ENCODE data around the gene TACR1.
"Not testable (repeated sequence)": the region's sequence is repeated elsewhere in the genome, so short reads cannot be mapped to it uniquely, and the experiment has no call there.

TACR1 gene

DNA sequence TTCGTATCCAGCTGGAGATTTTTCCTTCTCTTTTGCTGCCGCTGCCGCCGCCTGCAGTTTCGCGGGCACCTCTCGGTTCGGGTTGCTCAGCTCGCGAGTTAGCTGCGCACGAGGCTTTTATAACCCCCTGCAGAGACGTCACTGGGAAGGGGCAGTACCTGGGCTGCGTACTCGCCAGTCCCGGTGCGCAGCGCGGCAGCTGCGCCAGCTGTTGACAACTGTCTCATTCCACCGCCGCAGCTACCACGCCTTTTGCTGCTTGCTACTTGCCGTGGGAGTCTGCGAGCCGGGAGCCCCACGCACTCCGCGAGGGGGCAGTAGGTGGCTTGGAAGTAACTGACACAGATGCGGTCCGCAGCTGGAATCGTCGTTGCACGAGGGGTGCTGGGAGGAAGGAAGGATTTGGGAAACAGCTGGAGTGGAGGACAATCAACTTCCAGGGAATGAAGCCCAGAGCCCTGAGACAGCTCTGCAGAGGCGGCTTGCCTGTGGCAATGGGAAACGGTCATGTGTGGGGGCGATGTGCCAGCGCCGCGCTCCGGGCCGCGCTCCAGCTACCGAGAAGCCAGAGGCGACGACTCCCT lies at the start of gene TACR1:
Gene TACR1 (minus strand): TSS at position 93 of the 584 bp plus-strand sequence. CDS start 586 bp downstream, outside the sequence.
- no peak for DNase-seq

DNA sequence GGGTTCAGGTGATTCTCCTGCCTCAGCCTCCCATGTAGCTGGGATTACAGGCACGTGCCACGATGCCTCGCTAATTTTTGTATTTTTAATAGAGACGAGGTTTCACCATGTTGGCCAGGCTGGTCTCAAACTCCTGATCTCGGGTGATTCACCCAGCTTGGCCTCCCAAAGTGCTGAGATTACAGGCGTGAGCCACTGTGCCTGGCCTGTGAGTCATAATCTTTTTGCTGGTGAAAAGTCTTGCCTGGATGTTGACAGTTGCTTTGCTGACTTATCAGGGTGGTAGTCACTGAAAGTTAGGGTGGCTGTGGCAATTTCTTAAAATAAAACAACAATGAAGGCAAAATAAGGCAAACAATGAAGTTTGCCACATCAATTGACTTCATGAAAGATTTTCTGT lies 49.3 kb upstream of the TACR1 start:
- not testable (repeated sequence) for DNase-seq

- DNase-seq, result no peak
Observed at GRCh38 chr2:75246441-75247167, 47.3 kb upstream of the TACR1 start.

DNA sequence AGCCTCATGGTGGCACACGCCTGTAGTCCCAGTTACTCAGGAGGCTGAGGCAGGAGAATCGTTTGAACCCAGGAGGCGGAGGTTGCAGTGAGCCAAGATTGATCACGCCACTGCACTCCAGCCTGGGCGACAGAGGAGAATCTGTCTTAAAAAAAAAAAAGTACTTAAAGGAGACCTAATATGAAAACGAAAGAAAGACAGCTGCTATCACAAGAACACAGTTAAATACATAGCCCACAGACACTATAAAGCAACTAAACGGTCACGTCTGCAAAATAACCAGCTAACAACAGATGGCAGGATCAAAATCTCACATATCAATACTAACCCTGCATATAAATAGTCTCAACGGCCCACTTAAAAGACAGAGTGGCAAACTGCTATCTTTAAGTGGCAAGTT lies 43.9 kb upstream of the TACR1 start:
- DNase-seq, result no peak

- DNase-seq, result no peak
Observed at GRCh38 chr2:75241696-75242095, 42.4 kb upstream of the TACR1 start.

GRCh38 chr2:75238670-75239330 lies 39.5 kb upstream of the TACR1 start:
- no peak for DNase-seq

DNA sequence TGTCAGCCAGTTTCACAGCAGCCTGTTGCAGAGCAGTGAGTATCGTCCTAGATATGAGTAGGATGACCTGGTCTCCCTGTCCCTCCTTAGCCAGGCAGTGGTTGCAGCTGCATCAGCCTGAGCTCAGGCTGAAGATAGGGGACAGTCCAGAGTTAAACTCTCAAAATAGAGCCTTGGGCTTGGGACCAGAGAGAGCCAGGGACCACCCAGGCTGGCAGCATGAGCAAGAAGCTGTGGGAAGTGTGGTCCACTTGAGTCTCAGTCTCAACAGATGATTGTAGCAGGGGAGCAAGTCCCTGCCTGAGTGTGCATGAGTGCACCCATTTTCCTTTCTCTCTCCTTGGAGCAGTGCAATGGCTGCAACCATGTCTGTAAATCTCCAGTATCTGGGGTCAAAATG lies 38.0 kb upstream of the TACR1 start:
- DNase-seq, result no peak

DNA sequence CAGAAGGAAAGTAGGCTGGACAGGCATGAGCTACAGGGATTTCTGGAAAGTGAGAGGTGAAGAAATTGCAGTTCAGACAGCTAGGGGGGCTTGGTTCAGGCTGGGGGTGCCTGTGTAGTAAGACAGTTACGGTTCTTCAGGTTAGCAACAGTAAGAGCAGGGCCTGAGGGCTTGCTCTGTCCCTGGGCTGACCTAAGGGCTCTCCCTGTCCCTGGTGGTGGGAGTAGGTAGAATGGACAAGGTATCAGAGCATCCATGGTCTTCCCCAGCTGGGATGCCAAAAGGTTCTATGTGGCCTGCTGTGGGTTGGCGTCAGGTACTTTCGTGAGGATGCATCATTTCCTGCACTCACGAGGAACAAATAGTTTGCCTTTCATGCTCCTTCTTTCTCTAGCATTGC lies 34.6 kb upstream of the TACR1 start:
- no peak for DNase-seq

DNA sequence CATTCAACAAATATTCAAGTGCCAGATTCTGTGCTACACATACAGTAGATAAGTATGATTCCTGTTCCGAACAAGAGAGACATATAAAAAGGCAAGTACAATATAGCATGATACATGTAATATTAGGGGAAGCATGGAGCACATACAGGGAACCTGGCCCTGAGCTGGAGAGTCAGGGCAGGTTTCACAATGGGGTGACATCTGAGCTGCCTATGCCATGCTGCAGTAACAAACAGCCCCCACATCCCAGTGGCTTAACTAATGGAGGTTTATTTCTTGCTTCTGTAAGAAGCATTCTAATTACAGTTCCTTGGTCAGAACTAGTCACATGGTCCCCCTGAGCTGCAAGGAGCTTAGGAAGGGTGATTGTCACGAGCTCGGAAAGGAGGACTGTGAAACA lies 27.3 kb upstream of the TACR1 start:
- DNase-seq, result no peak

DNA sequence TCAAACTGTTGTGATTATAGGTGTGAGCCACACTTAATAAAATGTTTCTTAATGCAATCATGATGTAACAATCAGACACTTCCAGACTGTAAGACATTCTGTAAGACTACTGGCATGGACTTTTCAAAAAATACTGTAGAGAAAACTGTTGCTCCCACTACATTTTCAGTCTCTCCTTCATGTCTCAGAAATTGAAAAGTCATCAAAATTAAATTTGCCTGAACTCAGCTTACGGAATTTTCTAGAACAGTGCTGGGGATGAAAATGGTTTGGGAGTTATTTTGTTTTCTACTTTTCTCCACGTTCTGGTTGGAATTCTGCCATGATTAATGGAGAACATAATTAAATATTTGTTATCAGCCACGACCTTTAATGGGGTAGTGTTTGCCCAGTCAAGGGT lies 26.8 kb upstream of the TACR1 start:
- DNase-seq, result no peak

- no peak for DNase-seq
Observed at GRCh38 chr2:75224636-75225094, 25.3 kb upstream of the TACR1 start.

- no peak for DNase-seq
Observed at GRCh38 chr2:75222527-75222926, 23.2 kb upstream of the TACR1 start.

DNA sequence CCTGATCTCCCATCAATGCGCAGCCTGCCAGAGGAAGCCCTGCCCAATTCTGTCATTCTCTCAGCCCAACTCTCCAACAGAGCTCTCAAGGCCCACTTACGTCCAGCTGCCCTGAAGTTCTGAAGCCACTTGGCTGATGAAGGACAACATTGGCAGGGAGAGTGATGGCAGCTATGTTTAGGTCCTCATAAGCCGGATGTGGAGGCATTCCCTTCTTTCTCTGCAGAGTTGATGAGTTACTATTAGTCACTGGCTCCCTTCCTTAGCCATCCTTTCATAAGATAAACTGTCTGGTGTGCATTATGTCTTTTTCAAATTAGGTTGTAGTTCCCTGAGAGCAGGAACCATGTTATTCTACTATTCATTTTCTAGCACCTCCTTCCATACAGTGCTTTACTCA lies 22.5 kb upstream of the TACR1 start:
- no peak for DNase-seq

GRCh38 chr2:75219213-75219612 lies 19.9 kb upstream of the TACR1 start:
- not testable (repeated sequence) for DNase-seq

GRCh38 chr2:75211266-75211770 lies 12.0 kb upstream of the TACR1 start:
- no peak for DNase-seq

DNA sequence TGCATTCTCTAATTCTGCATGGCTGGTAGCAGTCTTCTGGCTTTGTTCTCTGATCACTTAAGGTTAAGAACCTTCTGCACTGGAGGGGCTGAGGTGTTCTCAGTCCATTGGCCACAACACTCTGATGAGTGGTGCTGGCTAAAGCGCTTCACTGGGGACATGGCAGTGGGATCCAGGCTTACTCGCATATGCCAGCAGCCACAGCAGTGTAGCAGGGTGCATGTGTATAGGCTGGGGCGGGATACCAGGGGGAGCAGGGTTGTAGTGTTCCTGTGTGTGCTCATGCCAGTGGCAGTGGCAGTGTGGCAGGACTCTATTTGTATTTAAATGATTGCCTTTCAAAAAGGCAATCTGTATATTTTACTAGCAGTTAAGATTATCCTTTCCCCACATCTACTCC lies 11.1 kb upstream of the TACR1 start:
- DNase-seq, result no peak

DNA sequence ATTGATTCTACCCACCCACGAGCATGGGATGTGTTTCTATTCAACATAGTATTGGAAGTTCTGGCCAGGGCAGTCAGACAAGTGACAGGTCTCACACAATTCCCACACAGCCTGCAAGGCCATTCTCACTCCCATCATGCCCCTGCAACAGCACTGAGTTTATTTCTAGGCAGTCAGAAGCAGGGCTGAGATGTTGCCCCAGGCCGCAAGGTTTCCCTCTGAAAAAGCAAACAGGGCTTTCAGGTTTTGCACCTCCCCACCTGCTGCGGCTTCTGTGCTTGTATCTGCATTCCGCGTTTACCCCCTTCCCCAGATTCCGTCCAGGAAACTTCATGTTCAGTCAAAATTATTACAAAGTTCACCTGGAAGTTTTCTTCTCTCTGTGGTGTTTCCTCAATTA lies 9.4 kb upstream of the TACR1 start:
- no peak for DNase-seq

DNA sequence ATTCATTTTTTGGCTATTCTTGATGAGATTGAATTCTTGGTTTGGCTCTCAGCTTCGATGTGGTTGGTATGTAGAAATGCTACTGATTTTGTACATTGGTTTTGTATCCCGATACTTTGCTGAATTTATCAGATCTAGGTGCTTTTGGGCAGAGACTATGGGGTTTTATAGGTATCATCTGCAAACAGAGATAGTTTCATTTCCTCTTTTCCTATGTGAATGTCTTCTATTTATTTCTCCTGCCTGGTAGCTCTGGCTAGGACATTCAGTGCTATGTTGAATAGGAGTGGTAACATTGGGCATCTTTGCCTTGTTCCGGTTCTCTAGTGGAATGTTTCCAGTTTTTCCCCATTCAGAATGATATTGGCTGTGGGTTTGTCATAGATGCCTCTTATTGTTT lies 5.5 kb upstream of the TACR1 start:
- no peak for DNase-seq

DNA sequence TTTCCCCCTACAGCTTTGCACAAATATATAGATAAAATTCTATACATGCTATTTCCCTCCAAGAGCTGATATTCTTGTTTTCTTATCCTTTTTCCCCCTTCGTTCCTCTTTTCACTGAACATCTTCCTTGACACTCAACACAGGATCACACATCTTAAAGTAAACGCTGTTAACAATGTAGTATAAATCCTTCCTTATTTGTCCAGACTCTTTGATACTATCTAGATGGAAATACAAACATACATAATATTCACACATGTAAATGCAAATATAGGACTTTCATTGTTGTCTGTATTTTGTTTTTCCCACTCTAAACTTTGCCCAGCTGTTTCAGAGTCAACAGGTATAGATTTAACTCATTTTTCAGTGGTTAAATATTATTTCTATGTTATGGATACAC lies 3.0 kb upstream of the TACR1 start:
- DNase-seq, result no peak

GRCh38 chr2:75200140-75201096 lies 1.1 kb upstream of the TACR1 start:
- DNase-seq, result no peak

DNA sequence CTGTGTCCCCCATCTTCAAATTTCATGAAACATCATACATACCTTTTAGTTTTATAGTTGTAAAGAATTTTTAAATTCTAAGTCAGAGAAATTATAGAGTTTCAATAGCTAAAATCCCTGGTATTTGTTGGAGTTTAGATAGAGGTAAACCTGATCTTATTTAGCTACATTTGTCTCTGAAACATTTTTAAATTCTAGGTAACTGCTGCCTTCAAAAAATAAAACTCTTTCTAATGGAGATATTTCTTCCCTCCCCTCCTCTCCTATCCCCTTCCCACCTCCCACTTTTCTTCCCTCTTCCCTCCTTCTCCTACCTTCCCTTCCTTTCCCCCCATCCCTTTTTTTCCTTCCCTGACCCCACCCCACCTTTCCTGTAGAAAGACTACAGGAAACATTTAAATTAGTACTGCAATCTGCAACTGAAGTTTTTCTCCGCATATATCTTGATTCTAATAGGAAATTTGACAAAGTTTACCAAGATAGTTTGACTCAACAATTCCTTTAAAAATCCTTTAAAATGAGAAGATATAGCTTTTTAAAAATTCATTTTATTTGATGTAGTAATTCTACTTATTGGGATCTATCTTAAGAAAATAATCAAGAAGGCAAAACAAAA lies 4.1 kb downstream of the TACR1 start:
- no peak for DNase-seq

- DNase-seq, result no peak
Observed at GRCh38 chr2:75194184-75194868, 5.0 kb downstream of the TACR1 start.

Data from NCI-H2107 (cell line).